SK-N-SH treated with all-trans-retinoic acid at 6 μM for 48 hours (cell line): ENCODE data around the gene STARD10.

ENCODE experiments used
- ATAC-seq: fragments of 200-7000 bp; cut with Tn5 transposase; 3 replicates; pipeline ENCODE4 v1.9.1; 2020; ENCODE audit warnings: mild to moderate bottlenecking, moderate library complexity
- CSDC2 ChIP-seq: fragments of 250-450 bp; sonication (Bioruptor Pico); IDR thresholded peaks from 2 replicates; pipeline ENCODE4 v1.5.0; 2020; ENCODE audit warnings: mild to moderate bottlenecking, moderate library complexity
- ESRRG ChIP-seq: fragments of 250-450 bp; sonication (Bioruptor Pico); IDR thresholded peaks from 2 replicates; pipeline ENCODE4 v1.6.1; 2021; ENCODE audit warnings: mild to moderate bottlenecking
- GLIS3 ChIP-seq: fragments of 250-450 bp; sonication (Bioruptor Pico); IDR thresholded peaks from 2 replicates; pipeline ENCODE4 v1.5.0; 2020; ENCODE audit warnings: mild to moderate bottlenecking, moderate library complexity
- ISL1 ChIP-seq: fragments of 250-450 bp; sonication (Bioruptor Pico); IDR thresholded peaks from 2 replicates; pipeline ENCODE4 v2.1.2; 2022; ENCODE audit warnings: mild to moderate bottlenecking, moderate library complexity
- OSR1 ChIP-seq: fragments of 250-450 bp; sonication (Bioruptor Pico); IDR thresholded peaks from 2 replicates; pipeline ENCODE4 v1.8.0; 2022; ENCODE audit warnings: moderate library complexity, mild to moderate bottlenecking, inconsistent platforms
- PPARA ChIP-seq: fragments of 250-450 bp; sonication (Bioruptor Pico); IDR thresholded peaks from 2 replicates; pipeline ENCODE4 v1.5.0; 2020; ENCODE audit warnings: mild to moderate bottlenecking, borderline replicate concordance
- RARB ChIP-seq: fragments of 250-450 bp; sonication (Bioruptor Pico); IDR thresholded peaks from 2 replicates; pipeline ENCODE4 v1.8.0; 2021; ENCODE audit warnings: mild to moderate bottlenecking, moderate library complexity
- SNAI2 ChIP-seq: fragments of 250-450 bp; sonication (Bioruptor Pico); IDR thresholded peaks from 2 replicates; pipeline ENCODE4 v1.5.0; 2020; ENCODE audit warnings: mild to moderate bottlenecking, moderate library complexity
- TCF4 ChIP-seq: fragments of 250-450 bp; sonication (Bioruptor Pico); IDR thresholded peaks from 2 replicates; pipeline ENCODE4 v1.8.0; 2021; ENCODE audit warnings: mild to moderate bottlenecking, moderate library complexity, borderline replicate concordance
- TOX ChIP-seq: fragments of 250-450 bp; sonication (Bioruptor Pico); IDR thresholded peaks from 2 replicates; pipeline ENCODE4 v1.8.0; 2021; ENCODE audit warnings: mild to moderate bottlenecking, moderate library complexity, borderline replicate concordance
- ZC3H10 ChIP-seq: fragments of 250-450 bp; sonication (Bioruptor Pico); IDR thresholded peaks from 2 replicates; pipeline ENCODE4 v1.5.1; 2021; ENCODE audit warnings: mild to moderate bottlenecking, moderate library complexity
- ZFP30 ChIP-seq: fragments of 450-650 bp; formaldehyde crosslinking; IDR thresholded peaks from 2 replicates; pipeline ENCODE4 v1.5.0; 2022; ENCODE audit warnings: mild to moderate bottlenecking, moderate library complexity
- ZNF565 ChIP-seq: fragments of 450-650 bp; formaldehyde crosslinking; conservative IDR thresholded peaks from 2 replicates; pipeline ENCODE4 v1.5.0; 2020; ENCODE audit warnings: low read depth, mild to moderate bottlenecking, moderate library complexity
- ZNF70 ChIP-seq: fragments of 450-650 bp; formaldehyde crosslinking; IDR thresholded peaks from 2 replicates; pipeline ENCODE4 v1.5.0; 2020; ENCODE audit warnings: mild to moderate bottlenecking, moderate library complexity
- ZNF8 ChIP-seq: fragments of 450-650 bp; formaldehyde crosslinking; IDR thresholded peaks from 2 replicates; pipeline ENCODE4 v1.5.0; 2020; ENCODE audit warnings: mild to moderate bottlenecking, moderate library complexity
- TF ChIP-seq, protein P1 (sequence below): fragments of 250-450 bp; sonication (Bioruptor Pico); IDR thresholded peaks from 2 replicates; pipeline ENCODE4 v1.5.1; 2020; ENCODE audit warnings: low read depth, mild to moderate bottlenecking, moderate library complexity
- TF ChIP-seq, protein P2 (sequence below): fragments of 250-450 bp; sonication (Bioruptor Pico); IDR thresholded peaks from 2 replicates; pipeline ENCODE4 v1.8.0; 2020; ENCODE audit warnings: mild to moderate bottlenecking, moderate library complexity, borderline replicate concordance
- TF ChIP-seq, protein P3 (sequence below): fragments of 250-450 bp; sonication (Bioruptor Pico); IDR thresholded peaks from 2 replicates; pipeline ENCODE4 v1.8.0; 2021; ENCODE audit warnings: low read depth, mild to moderate bottlenecking, moderate library complexity, borderline replicate concordance
- TF ChIP-seq, protein P4 (sequence below): fragments of 250-450 bp; sonication (Bioruptor Pico); IDR thresholded peaks from 2 replicates; pipeline ENCODE4 v1.5.1; 2021; ENCODE audit warnings: mild to moderate bottlenecking, moderate library complexity
- TF ChIP-seq, protein P5 (sequence below): fragments of 250-450 bp; sonication (Bioruptor Pico); IDR thresholded peaks from 2 replicates; pipeline ENCODE4 v1.5.0; 2020; ENCODE audit warnings: mild to moderate bottlenecking, moderate library complexity

The STARD10 gene

GRCh38 chr11:72724851-72725723 lies 68.8 kb downstream of the STARD10 start:
- TF ChIP-seq CSDC2 (CRISPR knock-in tag) (no peak), ZNF70 (no peak), PPARA (CRISPR knock-in tag) (no peak), TCF4 (CRISPR knock-in tag) (no peak), TOX (CRISPR knock-in tag) (no peak), ZFP30 (CRISPR knock-in tag) (no peak)
- peak; percentile 39 for ATAC-seq

GRCh38 chr11:72724021-72724551 lies 69.8 kb downstream of the STARD10 start:
- ATAC-seq = no peak
- no peak for TF ChIP-seq ZNF565 (CRISPR knock-in tag)
- no peak for TF ChIP-seq ZFP30 (CRISPR knock-in tag)
- no peak for TF ChIP-seq OSR1 (CRISPR knock-in tag)
- no peak for TF ChIP-seq GLIS3 (CRISPR knock-in tag)
- TF ChIP-seq, protein P1, sequence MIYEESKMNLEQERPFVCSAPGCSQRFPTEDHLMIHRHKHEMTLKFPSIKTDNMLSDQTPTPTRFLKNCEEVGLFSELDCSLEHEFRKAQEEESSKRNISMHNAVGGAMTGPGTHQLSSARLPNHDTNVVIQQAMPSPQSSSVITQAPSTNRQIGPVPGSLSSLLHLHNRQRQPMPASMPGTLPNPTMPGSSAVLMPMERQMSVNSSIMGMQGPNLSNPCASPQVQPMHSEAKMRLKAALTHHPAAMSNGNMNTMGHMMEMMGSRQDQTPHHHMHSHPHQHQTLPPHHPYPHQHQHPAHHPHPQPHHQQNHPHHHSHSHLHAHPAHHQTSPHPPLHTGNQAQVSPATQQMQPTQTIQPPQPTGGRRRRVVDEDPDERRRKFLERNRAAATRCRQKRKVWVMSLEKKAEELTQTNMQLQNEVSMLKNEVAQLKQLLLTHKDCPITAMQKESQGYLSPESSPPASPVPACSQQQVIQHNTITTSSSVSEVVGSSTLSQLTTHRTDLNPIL (CRISPR knock-in tag) = no peak
- no peak for TF ChIP-seq PPARA (CRISPR knock-in tag)
- TF ChIP-seq, all 23 proteins: peak for 0

- ATAC-seq = no peak
- TF ChIP-seq TCF4 (CRISPR knock-in tag) (no peak), SNAI2 (no peak), OSR1 (CRISPR knock-in tag) (no peak), ZNF8 (CRISPR knock-in tag) (no peak), CSDC2 (CRISPR knock-in tag) (no peak), ZC3H10 (CRISPR knock-in tag) (no peak), TOX (CRISPR knock-in tag) (no peak), ISL1 (CRISPR knock-in tag) (no peak), RARB (no peak), ZFP30 (CRISPR knock-in tag) (no peak), PPARA (CRISPR knock-in tag) (no peak), GLIS3 (CRISPR knock-in tag) (no peak), ZNF70 (no peak), ESRRG (CRISPR knock-in tag) (no peak)
- TF ChIP-seq, protein P2, sequence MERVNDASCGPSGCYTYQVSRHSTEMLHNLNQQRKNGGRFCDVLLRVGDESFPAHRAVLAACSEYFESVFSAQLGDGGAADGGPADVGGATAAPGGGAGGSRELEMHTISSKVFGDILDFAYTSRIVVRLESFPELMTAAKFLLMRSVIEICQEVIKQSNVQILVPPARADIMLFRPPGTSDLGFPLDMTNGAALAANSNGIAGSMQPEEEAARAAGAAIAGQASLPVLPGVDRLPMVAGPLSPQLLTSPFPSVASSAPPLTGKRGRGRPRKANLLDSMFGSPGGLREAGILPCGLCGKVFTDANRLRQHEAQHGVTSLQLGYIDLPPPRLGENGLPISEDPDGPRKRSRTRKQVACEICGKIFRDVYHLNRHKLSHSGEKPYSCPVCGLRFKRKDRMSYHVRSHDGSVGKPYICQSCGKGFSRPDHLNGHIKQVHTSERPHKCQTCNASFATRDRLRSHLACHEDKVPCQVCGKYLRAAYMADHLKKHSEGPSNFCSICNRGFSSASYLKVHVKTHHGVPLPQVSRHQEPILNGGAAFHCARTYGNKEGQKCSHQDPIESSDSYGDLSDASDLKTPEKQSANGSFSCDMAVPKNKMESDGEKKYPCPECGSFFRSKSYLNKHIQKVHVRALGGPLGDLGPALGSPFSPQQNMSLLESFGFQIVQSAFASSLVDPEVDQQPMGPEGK = no peak
- TF ChIP-seq, protein P3, sequence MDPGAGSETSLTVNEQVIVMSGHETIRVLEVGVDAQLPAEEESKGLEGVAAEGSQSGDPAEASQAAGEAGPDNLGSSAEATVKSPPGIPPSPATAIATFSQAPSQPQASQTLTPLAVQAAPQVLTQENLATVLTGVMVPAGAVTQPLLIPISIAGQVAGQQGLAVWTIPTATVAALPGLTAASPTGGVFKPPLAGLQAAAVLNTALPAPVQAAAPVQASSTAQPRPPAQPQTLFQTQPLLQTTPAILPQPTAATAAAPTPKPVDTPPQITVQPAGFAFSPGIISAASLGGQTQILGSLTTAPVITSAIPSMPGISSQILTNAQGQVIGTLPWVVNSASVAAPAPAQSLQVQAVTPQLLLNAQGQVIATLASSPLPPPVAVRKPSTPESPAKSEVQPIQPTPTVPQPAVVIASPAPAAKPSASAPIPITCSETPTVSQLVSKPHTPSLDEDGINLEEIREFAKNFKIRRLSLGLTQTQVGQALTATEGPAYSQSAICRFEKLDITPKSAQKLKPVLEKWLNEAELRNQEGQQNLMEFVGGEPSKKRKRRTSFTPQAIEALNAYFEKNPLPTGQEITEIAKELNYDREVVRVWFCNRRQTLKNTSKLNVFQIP (CRISPR knock-in tag) = no peak
- TF ChIP-seq, protein P4, sequence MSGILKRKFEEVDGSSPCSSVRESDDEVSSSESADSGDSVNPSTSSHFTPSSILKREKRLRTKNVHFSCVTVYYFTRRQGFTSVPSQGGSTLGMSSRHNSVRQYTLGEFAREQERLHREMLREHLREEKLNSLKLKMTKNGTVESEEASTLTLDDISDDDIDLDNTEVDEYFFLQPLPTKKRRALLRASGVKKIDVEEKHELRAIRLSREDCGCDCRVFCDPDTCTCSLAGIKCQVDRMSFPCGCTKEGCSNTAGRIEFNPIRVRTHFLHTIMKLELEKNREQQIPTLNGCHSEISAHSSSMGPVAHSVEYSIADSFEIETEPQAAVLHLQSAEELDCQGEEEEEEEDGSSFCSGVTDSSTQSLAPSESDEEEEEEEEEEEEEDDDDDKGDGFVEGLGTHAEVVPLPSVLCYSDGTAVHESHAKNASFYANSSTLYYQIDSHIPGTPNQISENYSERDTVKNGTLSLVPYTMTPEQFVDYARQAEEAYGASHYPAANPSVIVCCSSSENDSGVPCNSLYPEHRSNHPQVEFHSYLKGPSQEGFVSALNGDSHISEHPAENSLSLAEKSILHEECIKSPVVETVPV = no peak
- TF ChIP-seq, protein P5, sequence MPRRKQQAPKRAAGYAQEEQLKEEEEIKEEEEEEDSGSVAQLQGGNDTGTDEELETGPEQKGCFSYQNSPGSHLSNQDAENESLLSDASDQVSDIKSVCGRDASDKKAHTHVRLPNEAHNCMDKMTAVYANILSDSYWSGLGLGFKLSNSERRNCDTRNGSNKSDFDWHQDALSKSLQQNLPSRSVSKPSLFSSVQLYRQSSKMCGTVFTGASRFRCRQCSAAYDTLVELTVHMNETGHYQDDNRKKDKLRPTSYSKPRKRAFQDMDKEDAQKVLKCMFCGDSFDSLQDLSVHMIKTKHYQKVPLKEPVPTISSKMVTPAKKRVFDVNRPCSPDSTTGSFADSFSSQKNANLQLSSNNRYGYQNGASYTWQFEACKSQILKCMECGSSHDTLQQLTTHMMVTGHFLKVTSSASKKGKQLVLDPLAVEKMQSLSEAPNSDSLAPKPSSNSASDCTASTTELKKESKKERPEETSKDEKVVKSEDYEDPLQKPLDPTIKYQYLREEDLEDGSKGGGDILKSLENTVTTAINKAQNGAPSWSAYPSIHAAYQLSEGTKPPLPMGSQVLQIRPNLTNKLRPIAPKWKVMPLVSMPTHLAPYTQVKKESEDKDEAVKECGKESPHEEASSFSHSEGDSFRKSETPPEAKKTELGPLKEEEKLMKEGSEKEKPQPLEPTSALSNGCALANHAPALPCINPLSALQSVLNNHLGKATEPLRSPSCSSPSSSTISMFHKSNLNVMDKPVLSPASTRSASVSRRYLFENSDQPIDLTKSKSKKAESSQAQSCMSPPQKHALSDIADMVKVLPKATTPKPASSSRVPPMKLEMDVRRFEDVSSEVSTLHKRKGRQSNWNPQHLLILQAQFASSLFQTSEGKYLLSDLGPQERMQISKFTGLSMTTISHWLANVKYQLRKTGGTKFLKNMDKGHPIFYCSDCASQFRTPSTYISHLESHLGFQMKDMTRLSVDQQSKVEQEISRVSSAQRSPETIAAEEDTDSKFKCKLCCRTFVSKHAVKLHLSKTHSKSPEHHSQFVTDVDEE = no peak
Observed at GRCh38 chr11:72723508-72723907, 70.3 kb downstream of the STARD10 start.
